ENCODE data around the gene ANAPC2.

ANAPC2 gene

GRCh38 chr9:137190315-137190856 lies 2.0 kb upstream of the ANAPC2 start:
- Histone ChIP-seq H3K9ac (ENCODE audit: low read length) (peak overlapping the region; percentile 96), H3K18ac (ENCODE audit: low read depth in 1 of 2, low read length in 2 of 2) (no peak overlapping the region), H3K9me3 (ENCODE audit: control insufficient read depth, low read length) (no peaks in the 10 kb centered on the region), H2BK12ac (ENCODE audit: low read length in 2 of 2) (no peak overlapping the region), H3K36me3 (ENCODE audit: control insufficient read depth in 1 of 2, insufficient read depth in 2 of 2, low read depth in 1 of 2, low read length in 2 of 2) (peaks cover 49 to 64% of the 10 kb centered on the region in 2 experiments), H3K23ac (ENCODE audit: low read length in 2 of 2) (no peak overlapping the region), H3K14ac (ENCODE audit: low read length in 2 of 2) (no peak overlapping the region), H3K27me3 (ENCODE audit: control insufficient read depth in 1 of 2, insufficient read depth in 1 of 2, low read length in 2 of 2) (no peaks in the 10 kb centered on the region), H2BK120ac (ENCODE audit: low read depth, low read length) (no peak overlapping the region), H3K4me1 (ENCODE audit: control insufficient read depth, insufficient read depth, low read depth, low read length) (peaks cover 66% of the 10 kb centered on the region), H3K4ac (ENCODE audit: low read depth in 1 of 2, low read length in 2 of 2) (no peak overlapping the region), H2AFZ (ENCODE audit: low read depth, low read length) (no peak overlapping the region), H2AK5ac (ENCODE audit: low read length, severe bottlenecking) (no peak overlapping the region), H3K27ac (ENCODE audit: low read length, poor library complexity, severe bottlenecking) (no peak overlapping the region), H4K8ac (ENCODE audit: low read length) (no peak overlapping the region), H2BK15ac (ENCODE audit: low read depth, poor library complexity, severe bottlenecking) (no peak overlapping the region), H2BK5ac (ENCODE audit: low read depth, low read length, poor library complexity, severe bottlenecking) (no peak overlapping the region), H3K4me2 (ENCODE audit: low read length, poor library complexity, severe bottlenecking) (no peak overlapping the region), H3K79me1 (replicated peaks; ENCODE audit: low read length, poor library complexity, severe bottlenecking) (peaks cover 61% of the 10 kb centered on the region), H4K91ac (ENCODE audit: low read length) (no peak overlapping the region), H3K4me3 (ENCODE audit: insufficient read depth in 1 of 2, low read depth in 1 of 2, low read length in 2 of 2) (peak overlapping the region in 1 of 2 experiments; percentile 100)
- WGBS, result 88% methylated on average over 8 of the region's 9 CpGs
- no peak for DNase-seq

GRCh38 chr9:137189297-137190295 lies 1.2 kb upstream of the ANAPC2 start:
- peaks cover 55 to 64% of the 10 kb centered on the region in 2 experiments for H3K36me3 ChIP-seq (ENCODE audit: control insufficient read depth in 1 of 2, insufficient read depth in 2 of 2, low read depth in 1 of 2, low read length in 2 of 2)
- H2BK12ac ChIP-seq (ENCODE audit: low read length in 2 of 2), result no peak overlapping the region
- H3K9me3 ChIP-seq (ENCODE audit: control insufficient read depth, low read length), result no peaks in the 10 kb centered on the region
- H3K18ac ChIP-seq (ENCODE audit: low read depth in 1 of 2, low read length in 2 of 2), result peak overlapping the region in 1 of 2 experiments; percentile 55
- 53% methylated on average over 23 of the region's 23 CpGs for WGBS
- peak overlapping the region; percentile 7 for H4K8ac ChIP-seq (ENCODE audit: low read length)
- H2BK120ac ChIP-seq (ENCODE audit: low read depth, low read length), result no peak overlapping the region
- peak overlapping the region; percentile 91 to 100 for H3K4me3 ChIP-seq (ENCODE audit: insufficient read depth in 1 of 2, low read depth in 1 of 2, low read length in 2 of 2)
- H3K4me1 ChIP-seq (ENCODE audit: control insufficient read depth, insufficient read depth, low read depth, low read length), result peaks cover 58% of the 10 kb centered on the region
- peak overlapping the region; percentile 70 for H3K27ac ChIP-seq (ENCODE audit: low read length, poor library complexity, severe bottlenecking)
- H3K23ac ChIP-seq (ENCODE audit: low read length in 2 of 2), result no peak overlapping the region
- H2AK5ac ChIP-seq (ENCODE audit: low read length, severe bottlenecking), result no peak overlapping the region
- H3K4ac ChIP-seq (ENCODE audit: low read depth in 1 of 2, low read length in 2 of 2), result peak overlapping the region in 1 of 2 experiments; percentile 2
- peak overlapping the region; percentile 96 for H3K9ac ChIP-seq (ENCODE audit: low read length)
- DNase-seq, result no peak
- peak overlapping the region in 1 of 2 experiments; percentile 50 for H3K14ac ChIP-seq (ENCODE audit: low read length in 2 of 2)
- H2BK15ac ChIP-seq (ENCODE audit: low read depth, poor library complexity, severe bottlenecking), result no peak overlapping the region
- H2AFZ ChIP-seq (ENCODE audit: low read depth, low read length), result no peak overlapping the region
- H3K4me2 ChIP-seq (ENCODE audit: low read length, poor library complexity, severe bottlenecking), result peak overlapping the region; percentile 90
- peak overlapping the region; percentile 37 for H4K91ac ChIP-seq (ENCODE audit: low read length)
- peaks cover 65% of the 10 kb centered on the region for H3K79me1 ChIP-seq (replicated peaks; ENCODE audit: low read length, poor library complexity, severe bottlenecking)
- no peak overlapping the region for H2BK5ac ChIP-seq (ENCODE audit: low read depth, low read length, poor library complexity, severe bottlenecking)
- H3K27me3 ChIP-seq (ENCODE audit: control insufficient read depth in 1 of 2, insufficient read depth in 1 of 2, low read length in 2 of 2), result no peaks in the 10 kb centered on the region

- Histone ChIP-seq H3K9ac (ENCODE audit: low read length) (peak overlapping the region; percentile 96), H3K79me1 (replicated peaks; ENCODE audit: low read length, poor library complexity, severe bottlenecking) (peaks cover 62% of the 10 kb centered on the region), H3K4me2 (ENCODE audit: low read length, poor library complexity, severe bottlenecking) (peak overlapping the region; percentile 90), H3K27me3 (ENCODE audit: control insufficient read depth in 1 of 2, insufficient read depth in 1 of 2, low read length in 2 of 2) (no peaks in the 10 kb centered on the region), H3K27ac (ENCODE audit: low read length, poor library complexity, severe bottlenecking) (no peak overlapping the region), H3K36me3 (ENCODE audit: control insufficient read depth in 1 of 2, insufficient read depth in 2 of 2, low read depth in 1 of 2, low read length in 2 of 2) (peaks cover 70 to 75% of the 10 kb centered on the region in 2 experiments), H3K4ac (ENCODE audit: low read depth in 1 of 2, low read length in 2 of 2) (peak overlapping the region; percentile 46 to 73), H2AK5ac (ENCODE audit: low read length, severe bottlenecking) (no peak overlapping the region), H2BK12ac (ENCODE audit: low read length in 2 of 2) (no peak overlapping the region), H3K4me3 (ENCODE audit: insufficient read depth in 1 of 2, low read depth in 1 of 2, low read length in 2 of 2) (peak overlapping the region; percentile 91 to 100), H3K4me1 (ENCODE audit: control insufficient read depth, insufficient read depth, low read depth, low read length) (peaks cover 43% of the 10 kb centered on the region), H4K8ac (ENCODE audit: low read length) (peak overlapping the region; percentile 99), H2AFZ (ENCODE audit: low read depth, low read length) (peak overlapping the region; percentile 76), H2BK5ac (ENCODE audit: low read depth, low read length, poor library complexity, severe bottlenecking) (no peak overlapping the region), H4K91ac (ENCODE audit: low read length) (peak overlapping the region; percentile 71), H2BK120ac (ENCODE audit: low read depth, low read length) (no peak overlapping the region), H3K9me3 (ENCODE audit: control insufficient read depth, low read length) (no peaks in the 10 kb centered on the region), H3K23ac (ENCODE audit: low read length in 2 of 2) (no peak overlapping the region), H3K14ac (ENCODE audit: low read length in 2 of 2) (peak overlapping the region in 1 of 2 experiments; percentile 70), H2BK15ac (ENCODE audit: low read depth, poor library complexity, severe bottlenecking) (peak overlapping the region; percentile 75), H3K18ac (ENCODE audit: low read depth in 1 of 2, low read length in 2 of 2) (peak overlapping the region; percentile 83 to 87)
- under 1% methylated on average over 28 of the region's 31 CpGs for WGBS
- DNase-seq, result no peak
Observed at GRCh38 chr9:137188086-137188489, 272 bp downstream of the ANAPC2 start.

- DNase-seq, result no peak
Observed at GRCh38 chr9:137187386-137187785, 974 bp downstream of the ANAPC2 start.

More at GRCh38 chr9:137187386-137187785, 974 bp downstream of the ANAPC2 start:
- Histone ChIP-seq H3K9ac (ENCODE audit: low read length) (peak overlapping the region; percentile 96), H3K4me3 (ENCODE audit: insufficient read depth in 1 of 2, low read depth in 1 of 2, low read length in 2 of 2) (peak overlapping the region; percentile 91 to 100), H4K91ac (ENCODE audit: low read length) (no peak overlapping the region), H2BK120ac (ENCODE audit: low read depth, low read length) (no peak overlapping the region), H2BK12ac (ENCODE audit: low read length in 2 of 2) (no peak overlapping the region), H3K23ac (ENCODE audit: low read length in 2 of 2) (no peak overlapping the region), H2AK5ac (ENCODE audit: low read length, severe bottlenecking) (no peak overlapping the region), H3K9me3 (ENCODE audit: control insufficient read depth, low read length) (no peaks in the 10 kb centered on the region), H3K79me1 (replicated peaks; ENCODE audit: low read length, poor library complexity, severe bottlenecking) (peaks cover 57% of the 10 kb centered on the region), H3K4ac (ENCODE audit: low read depth in 1 of 2, low read length in 2 of 2) (no peak overlapping the region), H2BK5ac (ENCODE audit: low read depth, low read length, poor library complexity, severe bottlenecking) (no peak overlapping the region), H3K14ac (ENCODE audit: low read length in 2 of 2) (no peak overlapping the region), H3K4me1 (ENCODE audit: control insufficient read depth, insufficient read depth, low read depth, low read length) (peaks cover 40% of the 10 kb centered on the region), H2BK15ac (ENCODE audit: low read depth, poor library complexity, severe bottlenecking) (no peak overlapping the region), H3K18ac (ENCODE audit: low read depth in 1 of 2, low read length in 2 of 2) (no peak overlapping the region), H4K8ac (ENCODE audit: low read length) (no peak overlapping the region), H3K36me3 (ENCODE audit: control insufficient read depth in 1 of 2, insufficient read depth in 2 of 2, low read depth in 1 of 2, low read length in 2 of 2) (peaks cover 76 to 78% of the 10 kb centered on the region in 2 experiments), H3K4me2 (ENCODE audit: low read length, poor library complexity, severe bottlenecking) (peak overlapping the region; percentile 90), H2AFZ (ENCODE audit: low read depth, low read length) (no peak overlapping the region), H3K27ac (ENCODE audit: low read length, poor library complexity, severe bottlenecking) (no peak overlapping the region), H3K27me3 (ENCODE audit: control insufficient read depth in 1 of 2, insufficient read depth in 1 of 2, low read length in 2 of 2) (no peaks in the 10 kb centered on the region)
- WGBS, result 89% methylated on average over 15 of the region's 15 CpGs
